ENCODE data around the gene TMEM203. TPM values are rescaled to one million over a fixed set of nuclear protein-coding genes. Genes with fewer than 3 reads are reported as not detected.
A peak's percentile ranks its signal among the peaks of the same experiment; 100 is the strongest.

TMEM203 gene
- total and polyA plus RNA-seq, 2 of the 13 experiments (the other 11 are each of a cell fraction or from before 2014, with no cell fraction given) = 23.4 to 36.7 TPM

DNA sequence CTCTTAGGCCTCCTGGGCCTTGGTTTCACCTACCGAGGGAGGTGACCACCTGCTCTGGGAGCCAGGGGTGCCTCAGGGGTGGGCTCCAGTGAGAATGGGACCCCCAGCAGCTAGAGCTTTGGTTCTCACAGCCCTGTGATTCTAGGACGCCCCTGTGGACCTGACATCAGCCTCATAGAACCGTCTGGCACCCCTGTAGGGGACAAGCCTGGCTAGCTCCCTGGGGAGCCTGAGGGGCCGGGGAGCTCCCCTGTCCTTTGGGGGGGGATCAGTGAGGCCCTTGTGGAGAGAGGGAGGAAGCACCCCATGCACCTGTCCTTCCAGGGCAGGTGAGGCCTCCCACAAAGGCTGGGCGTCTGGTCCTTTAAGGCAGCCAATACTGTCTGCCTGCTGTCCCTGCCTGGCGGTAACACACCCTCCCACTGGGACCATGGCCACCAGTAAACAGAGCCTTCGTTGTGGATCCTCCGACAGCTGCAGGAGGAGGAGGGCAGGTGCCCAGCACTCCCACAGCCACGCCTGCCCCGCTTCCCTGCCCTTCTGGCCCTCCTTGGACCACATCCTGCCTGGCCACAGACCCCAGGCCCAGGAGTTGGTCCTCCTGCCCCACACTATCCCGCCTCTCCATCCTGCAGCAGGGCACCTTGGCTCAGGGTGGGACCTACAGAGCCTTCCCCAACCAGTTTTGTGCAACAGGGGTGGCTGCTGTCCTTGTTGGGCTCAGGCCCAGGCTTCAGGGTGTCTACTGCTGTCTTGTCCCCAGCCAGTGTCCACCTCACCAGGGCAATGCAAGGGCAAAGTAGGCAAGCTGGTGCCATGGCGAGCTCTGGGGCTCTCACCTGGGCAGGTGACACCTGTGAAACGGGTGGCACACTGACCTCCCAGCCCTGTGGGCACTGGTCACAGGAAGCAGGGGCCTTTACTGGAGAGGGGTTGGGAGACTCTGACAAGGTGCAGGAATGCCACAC lies 32.6 kb upstream of the TMEM203 start (continued):
- TF ChIP-seq KDM2A (CRISPR knock-in tag; IDR thresholded peaks at IDR 0.05; ENCODE audit: borderline replicate concordance, low read depth) (peak; percentile 12; the same call in 1 of the 2 replicates), ZFP91 (CRISPR knock-in tag; IDR thresholded peaks at IDR 0.05; ENCODE audit: borderline replicate concordance) (peak; percentile 96), ZUFSP (CRISPR knock-in tag; IDR thresholded peaks at IDR 0.05; ENCODE audit: borderline replicate concordance) (no peak), ZBTB2 (CRISPR knock-in tag; IDR thresholded peaks at IDR 0.05; ENCODE audit: low read depth) (no peak), HNF1B (CRISPR knock-in tag; IDR thresholded peaks at IDR 0.05) (0 out of 2 replicates have a peak, but pooled peaks have one; percentile 18), CCDC6 (CRISPR knock-in tag; IDR thresholded peaks at IDR 0.05) (no peak), HNRNPL (IDR thresholded peaks at IDR 0.05; ENCODE audit: low read depth, low read length) (peak; percentile 57; the same call in 1 of the 2 replicates)
